PC-9 (cell line): ENCODE data around the gene MED22. TPM values are rescaled to one million over a fixed set of nuclear protein-coding genes. Genes with fewer than 3 reads are reported as not detected.
A peak's percentile ranks its signal among the peaks of the same experiment; 100 is the strongest.

Source experiments
- Bru-seq: library from RNA; stranded (reverse); fragments of 400-500 nt; gene quantifications from one replicate; lab custom pipeline; 2021; lab: Mats Ljungman, UMichigan
- BruChase-seq, 2 experiments: library from RNA; stranded (reverse); fragments of 400-500 nt; gene quantifications; one replicate each; lab custom pipeline; 2021; lab: Mats Ljungman, UMichigan
- BruUV-seq: library from RNA; stranded (reverse); fragments of 400-500 nt; replicated peaks from 2 replicates; lab custom pipeline; 2021; lab: Mats Ljungman, UMichigan
- CTCF ChIA-PET: fragments of 300-600 bp; sonication (Branson Sonifier 250); formaldehyde crosslinking; loops from one replicate; lab custom pipeline; 2022; ENCODE audit warnings: antibody characterized with exemption; lab: Charles Lee
- POLR2A ChIA-PET: fragments of 300-600 bp; sonication (Branson Sonifier 250); formaldehyde crosslinking; loops from one replicate; lab custom pipeline; 2022; ENCODE audit warnings: antibody characterized with exemption; ENCODE audit not compliant: unreplicated experiment; lab: Charles Lee
- DNase-seq, 2 experiments: peaks; one replicate each; pipeline versions ENCODE4 v3.0.0 to v3.0.0-alpha.2; 2015 to 2022; ENCODE audit warnings: mixed read lengths in 1 of 2
- H2AFZ ChIP-seq: fragments of 200-600 bp; sonication (generic); 2 replicates; pipeline ENCODE4 v1.8.1; 2017; ENCODE audit warnings: antibody characterized with exemption
- H3F3A ChIP-seq: fragments of 200-600 bp; sonication (generic); 2 replicates; pipeline ENCODE4 v1.8.1; 2017; ENCODE audit warnings: antibody characterized with exemption, mild to moderate bottlenecking, low read depth; ENCODE audit not compliant: insufficient read depth
- H3K27ac ChIP-seq: fragments of 200-600 bp; sonication (generic); 2 replicates; pipeline ENCODE4 v1.6.1; 2016; ENCODE audit warnings: mixed run types
- H3K27me3 ChIP-seq: fragments of 200-600 bp; sonication (generic); 2 replicates; pipeline ENCODE4 v1.6.1; 2016; ENCODE audit warnings: low read depth, mixed run types; ENCODE audit not compliant: insufficient read depth
- H3K36me3 ChIP-seq: fragments of 200-600 bp; sonication (generic); 2 replicates; pipeline ENCODE4 v1.6.1; 2016; ENCODE audit warnings: low read depth, mixed run types
- H3K4me1 ChIP-seq: fragments of 200-600 bp; sonication (generic); replicated peaks from 2 replicates; pipeline ENCODE4 v1.6.1; 2016; ENCODE audit warnings: mixed run types; ENCODE audit not compliant: insufficient read depth
- H3K4me2 ChIP-seq: fragments of 200-600 bp; sonication (generic); 2 replicates; pipeline ENCODE4 v1.6.1; 2017; ENCODE audit warnings: mixed run types
- H3K4me3 ChIP-seq: fragments of 200-600 bp; sonication (generic); 2 replicates; pipeline ENCODE4 v1.6.1; 2016; ENCODE audit warnings: mixed run types
- H3K79me2 ChIP-seq: fragments of 200-600 bp; sonication (generic); 2 replicates; pipeline ENCODE4 v1.6.1; 2017; ENCODE audit warnings: low read depth, mixed run types
- H3K9me2 ChIP-seq: fragments of 200-600 bp; sonication (generic); 2 replicates; pipeline ENCODE4 v1.8.1; 2017; ENCODE audit warnings: mild to moderate bottlenecking; ENCODE audit not compliant: insufficient read depth
- H3K9me3 ChIP-seq: fragments of 200-600 bp; sonication (generic); 2 replicates; pipeline ENCODE4 v1.8.1; 2016; ENCODE audit warnings: low read depth; ENCODE audit not compliant: insufficient read depth
- H4K20me1 ChIP-seq: fragments of 200-600 bp; sonication (generic); 2 replicates; pipeline ENCODE4 v1.8.1; 2017; ENCODE audit not compliant: insufficient read depth
- CTCF ChIP-seq: fragments of 200-600 bp; sonication (generic); conservative IDR thresholded peaks from 2 replicates; pipeline ENCODE4 v1.6.1; 2017; ENCODE audit warnings: mixed run types, antibody characterized with exemption, mild to moderate bottlenecking, moderate library complexity
- EZH2 ChIP-seq: fragments of 200-600 bp; sonication (generic); IDR thresholded peaks from 2 replicates; pipeline ENCODE4 v1.8.0; 2017; ENCODE audit warnings: antibody characterized with exemption, low read depth
- intact Hi-C: fragments of 100-400 bp; cut with micrococcal nuclease; formaldehyde crosslinking; loops from one replicate; pipeline ENCODE4 v1.10.0; 2022; ENCODE audit not compliant: unreplicated experiment
- long read RNA-seq: library from polyadenylated mRNA; stranded (forward); transcript quantifications from one replicate; pipeline ENCODE4 v2.0.0, GENCODE V29; 2022
- total RNA-seq: library from RNA; stranded (reverse); gene quantifications from 2 replicates; pipeline ENCODE4 v1.2.3, GENCODE V29; 2021

The MED22 gene
- total RNA-seq (38.2 and 38.7 TPM in 2 replicates), Bru-seq, nascent RNA (percentile 73 among the genes with signal in this experiment), BruChase-seq, experiment 1, labeled RNA remaining after a 2-hour chase (percentile 84 among the genes with signal in this experiment), BruChase-seq, experiment 2, labeled RNA remaining after a 6-hour chase (percentile 82 among the genes with signal in this experiment)
- long read RNA-seq, transcript MED22-209 (4 exons, 3,867 nt), result major isoform, 26 of 47 reads
- long read RNA-seq, partial matches to known transcripts, result 1 of 47 reads
- long read RNA-seq, other reads (novel, unspliced or antisense), result 17 of 47 reads

DNA sequence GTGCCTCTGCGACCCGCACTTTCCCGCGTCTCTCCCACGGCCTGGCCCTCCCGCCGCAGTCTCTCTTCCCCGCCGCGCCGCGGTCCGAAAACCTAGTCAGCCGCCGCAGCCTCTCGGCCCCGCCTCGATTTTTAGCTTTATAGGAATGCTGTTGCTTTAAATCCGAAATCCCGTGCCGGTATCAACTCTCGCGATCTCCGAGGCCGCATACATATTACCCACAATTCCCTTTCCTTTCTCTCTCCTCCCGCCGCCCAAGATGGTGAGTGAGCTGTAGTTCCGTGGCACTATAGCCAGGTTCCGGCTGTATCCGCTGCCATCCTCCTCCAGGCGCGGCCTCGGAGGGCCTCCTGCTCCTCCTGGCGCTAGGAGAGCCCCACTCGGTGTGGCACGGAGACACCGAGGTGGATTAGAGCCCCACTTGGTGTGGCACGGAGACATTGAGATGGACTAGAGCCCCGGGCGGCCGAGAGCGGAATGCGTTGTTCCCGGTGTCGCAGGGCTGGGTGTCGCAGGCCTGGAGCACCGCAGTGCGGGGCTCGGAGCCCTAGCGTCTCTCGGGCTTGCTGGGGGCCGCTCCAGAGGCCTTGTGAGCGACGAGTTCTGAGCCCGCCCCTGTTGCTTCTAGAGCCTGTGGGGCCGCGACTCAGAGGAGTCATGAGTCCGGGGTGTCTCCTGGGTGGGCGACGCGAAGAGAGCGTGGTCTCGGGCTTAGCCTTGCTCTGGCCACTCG lies at the start of gene MED22, which contains the start of gene RPL7A:
TSS of gene MED22 (minus strand) at position 147 of the 733 bp plus-strand sequence. CDS start 1,469 bp downstream, outside the sequence.
TSS of gene RPL7A (plus strand) at position 234 of the 733 bp plus-strand sequence. CDS start at position 260, 26 bp downstream.
- TF ChIP-seq EZH2, result no peak
- 0 out of 2 replicates have a peak, but pooled peaks have one; percentile 17 for TF ChIP-seq CTCF
- Histone ChIP-seq H3K27me3 (no peaks in the 10 kb centered on the region), H4K20me1 (peaks cover 52% of the 10 kb centered on the region), H3K4me2 (peak within 1 kb of the TSS; percentile 95), H3F3A (peaks cover 51% of the 10 kb centered on the region), H3K9me3 (no peaks in the 10 kb centered on the region), H3K27ac (peak within 1 kb of the TSS; percentile 97), H3K79me2 (peaks cover 58% of the 10 kb centered on the region), H3K4me1 (peaks cover 17% of the 10 kb centered on the region), H3K4me3 (peak within 1 kb of the TSS; percentile 99), H3K9me2 (no peaks in the 10 kb centered on the region), H3K36me3 (peaks cover 41% of the 10 kb centered on the region), H2AFZ (peak within 1 kb of the TSS; percentile 76)
- POLR2A ChIA-PET, result interaction anchor here (0.6 to 0.9 kb wide), 8 partner anchors 25 to 942 kb away, joined by 3 to 19 read pairs (median 6); partner anchors contain the start of gene GTF3C5
- CTCF ChIA-PET, result interaction anchor here (0.6 to 1.1 kb wide), 2 partner anchors 162 to 187 kb away, joined by 3 to 5 read pairs; no protein-coding TSS in a partner anchor
- intact Hi-C loops, result loop anchor here (1.0 kb wide), 2 partner anchors 12 to 28 kb away; partner anchors contain the start of genes STKLD1, SURF4 and SURF6
- BruUV-seq, result TSS peak; percentile 41
- peak; percentile 87 to 93 for DNase-seq

DNA sequence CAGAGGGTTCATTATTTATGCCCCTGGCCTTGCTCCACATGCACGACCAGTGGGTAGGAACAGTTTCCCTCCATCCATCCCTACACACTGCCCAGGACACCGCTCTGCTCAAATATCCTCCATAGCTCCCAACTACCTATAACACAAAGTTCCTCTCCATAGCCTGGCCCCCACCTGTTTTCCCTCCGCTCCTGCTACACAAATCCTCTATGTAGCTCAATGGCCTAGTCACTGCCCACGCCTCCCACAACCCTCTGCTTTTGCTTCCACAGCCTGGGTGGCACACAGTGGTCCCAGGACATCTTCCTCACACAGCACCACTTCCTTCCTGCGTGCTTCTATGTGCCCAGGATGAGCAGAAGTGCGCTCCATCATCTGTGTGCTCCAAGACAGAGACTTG lies 49.4 kb upstream of the MED22 start:
- Histone ChIP-seq H3K9me2 (no peaks in the 10 kb centered on the region), H3K27ac (no peak overlapping the region), H4K20me1 (no peaks in the 10 kb centered on the region), H3K4me3 (no peak overlapping the region), H3K4me2 (no peak overlapping the region), H3K27me3 (peaks cover 41% of the 10 kb centered on the region), H3K4me1 (no peaks in the 10 kb centered on the region), H3K36me3 (no peaks in the 10 kb centered on the region), H3K79me2 (no peaks in the 10 kb centered on the region), H3F3A (no peaks in the 10 kb centered on the region), H2AFZ (no peak overlapping the region), H3K9me3 (no peaks in the 10 kb centered on the region)
- CTCF ChIA-PET, result no interaction called here
- POLR2A ChIA-PET, result interaction anchor here (0.5 kb wide), 1 partner anchor 52 kb away, joined by 6 read pairs; no protein-coding TSS in a partner anchor
- intact Hi-C loops, result no loop called here
- no TSS peak for BruUV-seq
- no peak for DNase-seq
- TF ChIP-seq EZH2, result no peak
- TF ChIP-seq CTCF, result no peak

- ChIA-PET POLR2A (interaction anchor here (0.5 kb wide), 1 partner anchor 53 kb away, joined by 6 read pairs; no protein-coding TSS in a partner anchor), CTCF (no interaction called here)
- Histone ChIP-seq H3K4me2 (no peak overlapping the region), H3K9me3 (no peaks in the 10 kb centered on the region), H3K79me2 (no peaks in the 10 kb centered on the region), H2AFZ (no peak overlapping the region), H3K27ac (no peak overlapping the region), H3K9me2 (no peaks in the 10 kb centered on the region), H3F3A (no peaks in the 10 kb centered on the region), H4K20me1 (no peaks in the 10 kb centered on the region), H3K36me3 (no peaks in the 10 kb centered on the region), H3K27me3 (peaks cover 41% of the 10 kb centered on the region), H3K4me3 (no peak overlapping the region), H3K4me1 (no peaks in the 10 kb centered on the region)
- DNase-seq, result no peak
- BruUV-seq, result no TSS peak
- intact Hi-C loops, result no loop called here
- TF ChIP-seq CTCF (peak; percentile 30; the same call in 1 of the 2 replicates), EZH2 (no peak)
These were observed 49.0 kb upstream of the MED22 start for GRCh38 chr9:133396952-133397351.
